Measurements from ENCODE around the gene MARCHF6. TPM values are rescaled to one million over a fixed set of nuclear protein-coding genes. Genes with fewer than 3 reads are reported as not detected.

MARCHF6 gene
- total and polyA plus RNA-seq, 9 of the 15 experiments (the other 6 are each of a cell fraction or from before 2014, with no cell fraction given) = 74.1 to 456 (median 116) TPM

DNA sequence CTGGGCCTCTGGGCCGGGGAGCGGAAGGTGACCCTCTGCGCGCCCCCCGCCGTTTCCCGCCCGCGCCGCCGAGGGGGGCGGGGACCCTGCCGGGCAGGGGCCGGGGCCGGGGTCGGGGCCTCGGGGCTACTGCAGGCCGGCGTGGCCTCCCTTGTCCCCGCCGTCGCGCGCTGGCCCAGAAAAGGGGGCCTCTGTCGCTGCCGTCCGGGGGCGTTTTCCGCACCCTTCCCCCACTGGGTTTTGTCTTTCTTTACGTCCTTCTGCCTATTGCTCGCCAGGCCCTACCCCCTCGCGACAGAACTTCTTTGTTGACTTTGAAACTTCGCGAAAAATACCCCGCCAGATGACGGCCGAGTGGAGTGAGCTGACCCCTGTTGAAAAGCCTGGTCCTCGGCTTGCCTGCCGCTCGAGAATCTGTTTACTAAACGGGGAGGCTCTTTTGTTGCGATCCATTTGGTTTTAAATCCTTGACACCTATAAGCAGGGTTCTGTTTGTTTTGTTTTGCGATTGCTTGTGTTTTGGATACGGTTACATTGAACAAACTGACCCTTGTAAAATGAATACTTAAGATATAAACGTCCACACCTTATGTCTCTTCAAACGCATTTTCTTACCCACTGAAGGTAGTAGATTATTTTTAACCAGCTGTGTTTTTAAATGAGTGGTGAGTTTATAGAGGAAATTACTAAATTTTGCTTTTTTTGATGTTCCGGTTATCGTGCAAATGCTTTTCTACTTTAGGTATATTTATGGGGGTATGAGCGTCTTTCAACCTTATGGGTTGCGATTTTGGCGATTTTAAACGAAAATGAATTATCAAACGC lies 765 bp downstream of the MARCHF6 start (continued):
- TF ChIP-seq, protein P1, sequence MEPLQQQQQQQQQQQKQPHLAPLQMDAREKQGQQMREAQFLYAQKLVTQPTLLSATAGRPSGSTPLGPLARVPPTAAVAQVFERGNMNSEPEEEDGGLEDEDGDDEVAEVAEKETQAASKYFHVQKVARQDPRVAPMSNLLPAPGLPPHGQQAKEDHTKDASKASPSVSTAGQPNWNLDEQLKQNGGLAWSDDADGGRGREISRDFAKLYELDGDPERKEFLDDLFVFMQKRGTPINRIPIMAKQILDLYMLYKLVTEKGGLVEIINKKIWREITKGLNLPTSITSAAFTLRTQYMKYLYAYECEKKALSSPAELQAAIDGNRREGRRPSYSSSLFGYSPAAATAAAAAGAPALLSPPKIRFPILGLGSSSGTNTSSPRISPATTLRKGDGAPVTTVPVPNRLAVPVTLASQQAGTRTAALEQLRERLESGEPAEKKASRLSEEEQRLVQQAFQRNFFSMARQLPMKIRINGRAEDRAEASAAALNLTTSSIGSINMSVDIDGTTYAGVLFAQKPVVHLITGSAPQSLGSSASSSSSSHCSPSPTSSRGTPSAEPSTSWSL (CRISPR knock-in tag; IDR thresholded peaks at IDR 0.05; ENCODE audit: borderline replicate concordance) = no peak
- TF ChIP-seq ZNF3 (CRISPR knock-in tag; IDR thresholded peaks at IDR 0.05) = no peak
- no peak for TF ChIP-seq MYBL2 (IDR thresholded peaks at IDR 0.05; ENCODE audit: low read depth)
- TF ChIP-seq MYBL2 (CRISPR knock-in tag; IDR thresholded peaks at IDR 0.05; ENCODE audit: borderline replicate concordance) = no peak
- TF ChIP-seq, protein P2, sequence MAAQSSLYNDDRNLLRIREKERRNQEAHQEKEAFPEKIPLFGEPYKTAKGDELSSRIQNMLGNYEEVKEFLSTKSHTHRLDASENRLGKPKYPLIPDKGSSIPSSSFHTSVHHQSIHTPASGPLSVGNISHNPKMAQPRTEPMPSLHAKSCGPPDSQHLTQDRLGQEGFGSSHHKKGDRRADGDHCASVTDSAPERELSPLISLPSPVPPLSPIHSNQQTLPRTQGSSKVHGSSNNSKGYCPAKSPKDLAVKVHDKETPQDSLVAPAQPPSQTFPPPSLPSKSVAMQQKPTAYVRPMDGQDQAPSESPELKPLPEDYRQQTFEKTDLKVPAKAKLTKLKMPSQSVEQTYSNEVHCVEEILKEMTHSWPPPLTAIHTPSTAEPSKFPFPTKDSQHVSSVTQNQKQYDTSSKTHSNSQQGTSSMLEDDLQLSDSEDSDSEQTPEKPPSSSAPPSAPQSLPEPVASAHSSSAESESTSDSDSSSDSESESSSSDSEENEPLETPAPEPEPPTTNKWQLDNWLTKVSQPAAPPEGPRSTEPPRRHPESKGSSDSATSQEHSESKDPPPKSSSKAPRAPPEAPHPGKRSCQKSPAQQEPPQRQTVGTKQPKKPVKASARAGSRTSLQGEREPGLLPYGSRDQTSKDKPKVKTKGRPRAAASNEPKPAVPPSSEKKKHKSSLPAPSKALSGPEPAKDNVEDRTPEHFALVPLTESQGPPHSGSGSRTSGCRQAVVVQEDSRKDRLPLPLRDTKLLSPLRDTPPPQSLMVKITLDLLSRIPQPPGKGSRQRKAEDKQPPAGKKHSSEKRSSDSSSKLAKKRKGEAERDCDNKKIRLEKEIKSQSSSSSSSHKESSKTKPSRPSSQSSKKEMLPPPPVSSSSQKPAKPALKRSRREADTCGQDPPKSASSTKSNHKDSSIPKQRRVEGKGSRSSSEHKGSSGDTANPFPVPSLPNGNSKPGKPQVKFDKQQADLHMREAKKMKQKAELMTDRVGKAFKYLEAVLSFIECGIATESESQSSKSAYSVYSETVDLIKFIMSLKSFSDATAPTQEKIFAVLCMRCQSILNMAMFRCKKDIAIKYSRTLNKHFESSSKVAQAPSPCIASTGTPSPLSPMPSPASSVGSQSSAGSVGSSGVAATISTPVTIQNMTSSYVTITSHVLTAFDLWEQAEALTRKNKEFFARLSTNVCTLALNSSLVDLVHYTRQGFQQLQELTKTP (IDR thresholded peaks at IDR 0.05; ENCODE audit: low read depth in 1 of 2, partially characterized antibody in 2 of 2) = peak; percentile 51 to 62
- peak; percentile 93 for TF ChIP-seq CHD1 (IDR thresholded peaks at IDR 0.05; ENCODE audit: low read length)
- no peak for TF ChIP-seq EP400 (IDR thresholded peaks at IDR 0.05)
- TF ChIP-seq, protein P3, sequence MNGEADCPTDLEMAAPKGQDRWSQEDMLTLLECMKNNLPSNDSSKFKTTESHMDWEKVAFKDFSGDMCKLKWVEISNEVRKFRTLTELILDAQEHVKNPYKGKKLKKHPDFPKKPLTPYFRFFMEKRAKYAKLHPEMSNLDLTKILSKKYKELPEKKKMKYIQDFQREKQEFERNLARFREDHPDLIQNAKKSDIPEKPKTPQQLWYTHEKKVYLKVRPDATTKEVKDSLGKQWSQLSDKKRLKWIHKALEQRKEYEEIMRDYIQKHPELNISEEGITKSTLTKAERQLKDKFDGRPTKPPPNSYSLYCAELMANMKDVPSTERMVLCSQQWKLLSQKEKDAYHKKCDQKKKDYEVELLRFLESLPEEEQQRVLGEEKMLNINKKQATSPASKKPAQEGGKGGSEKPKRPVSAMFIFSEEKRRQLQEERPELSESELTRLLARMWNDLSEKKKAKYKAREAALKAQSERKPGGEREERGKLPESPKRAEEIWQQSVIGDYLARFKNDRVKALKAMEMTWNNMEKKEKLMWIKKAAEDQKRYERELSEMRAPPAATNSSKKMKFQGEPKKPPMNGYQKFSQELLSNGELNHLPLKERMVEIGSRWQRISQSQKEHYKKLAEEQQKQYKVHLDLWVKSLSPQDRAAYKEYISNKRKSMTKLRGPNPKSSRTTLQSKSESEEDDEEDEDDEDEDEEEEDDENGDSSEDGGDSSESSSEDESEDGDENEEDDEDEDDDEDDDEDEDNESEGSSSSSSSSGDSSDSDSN (IDR thresholded peaks at IDR 0.05; ENCODE audit: borderline replicate concordance in 1 of 2, low read depth in 2 of 2, low read length in 2 of 2) = peak; percentile 24 to 64; a peak in 2 of 4 replicates
- TF ChIP-seq, protein P4, sequence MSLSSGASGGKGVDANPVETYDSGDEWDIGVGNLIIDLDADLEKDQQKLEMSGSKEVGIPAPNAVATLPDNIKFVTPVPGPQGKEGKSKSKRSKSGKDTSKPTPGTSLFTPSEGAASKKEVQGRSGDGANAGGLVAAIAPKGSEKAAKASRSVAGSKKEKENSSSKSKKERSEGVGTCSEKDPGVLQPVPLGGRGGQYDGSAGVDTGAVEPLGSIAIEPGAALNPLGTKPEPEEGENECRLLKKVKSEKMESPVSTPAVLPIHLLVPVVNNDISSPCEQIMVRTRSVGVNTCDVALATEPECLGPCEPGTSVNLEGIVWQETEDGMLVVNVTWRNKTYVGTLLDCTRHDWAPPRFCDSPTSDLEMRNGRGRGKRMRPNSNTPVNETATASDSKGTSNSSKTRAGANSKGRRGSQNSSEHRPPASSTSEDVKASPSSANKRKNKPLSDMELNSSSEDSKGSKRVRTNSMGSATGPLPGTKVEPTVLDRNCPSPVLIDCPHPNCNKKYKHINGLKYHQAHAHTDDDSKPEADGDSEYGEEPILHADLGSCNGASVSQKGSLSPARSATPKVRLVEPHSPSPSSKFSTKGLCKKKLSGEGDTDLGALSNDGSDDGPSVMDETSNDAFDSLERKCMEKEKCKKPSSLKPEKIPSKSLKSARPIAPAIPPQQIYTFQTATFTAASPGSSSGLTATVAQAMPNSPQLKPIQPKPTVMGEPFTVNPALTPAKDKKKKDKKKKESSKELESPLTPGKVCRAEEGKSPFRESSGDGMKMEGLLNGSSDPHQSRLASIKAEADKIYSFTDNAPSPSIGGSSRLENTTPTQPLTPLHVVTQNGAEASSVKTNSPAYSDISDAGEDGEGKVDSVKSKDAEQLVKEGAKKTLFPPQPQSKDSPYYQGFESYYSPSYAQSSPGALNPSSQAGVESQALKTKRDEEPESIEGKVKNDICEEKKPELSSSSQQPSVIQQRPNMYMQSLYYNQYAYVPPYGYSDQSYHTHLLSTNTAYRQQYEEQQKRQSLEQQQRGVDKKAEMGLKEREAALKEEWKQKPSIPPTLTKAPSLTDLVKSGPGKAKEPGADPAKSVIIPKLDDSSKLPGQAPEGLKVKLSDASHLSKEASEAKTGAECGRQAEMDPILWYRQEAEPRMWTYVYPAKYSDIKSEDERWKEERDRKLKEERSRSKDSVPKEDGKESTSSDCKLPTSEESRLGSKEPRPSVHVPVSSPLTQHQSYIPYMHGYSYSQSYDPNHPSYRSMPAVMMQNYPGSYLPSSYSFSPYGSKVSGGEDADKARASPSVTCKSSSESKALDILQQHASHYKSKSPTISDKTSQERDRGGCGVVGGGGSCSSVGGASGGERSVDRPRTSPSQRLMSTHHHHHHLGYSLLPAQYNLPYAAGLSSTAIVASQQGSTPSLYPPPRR (CRISPR knock-in tag; IDR thresholded peaks at IDR 0.05; ENCODE audit: borderline replicate concordance) = no peak
- no peak for TF ChIP-seq ATF1 (CRISPR knock-in tag; IDR thresholded peaks at IDR 0.05)
- TF ChIP-seq ATF1 (tag; IDR thresholded peaks at IDR 0.05) = no peak
